ENCODE results near the gene WDR53.
"Not testable (repeated sequence)": the region's sequence is repeated elsewhere in the genome, so short reads cannot be mapped to it uniquely, and the experiment has no call there.

Gene WDR53

DNA sequence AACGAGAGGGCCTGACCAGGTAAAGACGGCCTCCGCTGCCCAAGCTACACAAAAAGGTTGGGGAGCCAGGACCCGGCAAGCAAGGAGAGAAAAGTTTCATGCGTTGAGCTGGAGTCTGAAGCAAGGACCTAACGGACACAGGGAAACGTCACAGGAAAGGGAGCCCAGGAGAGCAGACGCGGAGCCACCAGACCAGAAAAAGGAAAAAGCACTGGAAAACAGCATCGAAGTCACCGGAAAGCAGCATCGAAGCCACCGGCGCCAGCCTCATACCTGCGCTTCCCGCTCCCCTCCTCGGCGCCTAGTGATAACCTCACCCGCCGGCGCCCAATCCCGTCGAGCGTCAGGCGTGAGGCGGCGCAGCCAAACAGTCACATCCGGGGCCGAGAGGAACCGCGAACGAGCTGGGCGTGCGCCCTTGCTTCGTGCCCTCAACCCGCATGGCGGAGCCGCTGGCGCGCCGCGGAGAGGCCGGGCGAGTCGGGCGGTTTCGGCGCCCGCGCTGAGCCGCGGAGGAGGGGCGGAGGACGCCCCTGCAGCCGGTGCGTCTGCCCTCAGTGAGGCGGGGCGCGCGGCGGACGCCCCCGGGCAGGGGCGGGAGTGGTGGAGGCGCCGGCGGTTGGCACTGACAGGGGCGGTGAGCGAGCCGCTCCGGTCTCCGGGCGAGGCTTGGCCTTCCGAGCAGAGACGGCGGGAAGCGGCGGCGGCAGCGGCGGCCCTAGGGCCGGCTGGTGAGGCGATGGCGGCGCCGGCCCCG lies at the start of gene WDR53, which contains the start of gene FBXO45:
Gene WDR53, minus strand, starts transcription at position 309 of the 757 bp plus-strand sequence. CDS start 7,079 bp downstream, outside the sequence.
Gene FBXO45, plus strand, starts transcription at position 415 of the 757 bp plus-strand sequence. Its CDS starts 325 bp downstream, at position 740.
- peak; percentile 94 for DNase-seq

DNA sequence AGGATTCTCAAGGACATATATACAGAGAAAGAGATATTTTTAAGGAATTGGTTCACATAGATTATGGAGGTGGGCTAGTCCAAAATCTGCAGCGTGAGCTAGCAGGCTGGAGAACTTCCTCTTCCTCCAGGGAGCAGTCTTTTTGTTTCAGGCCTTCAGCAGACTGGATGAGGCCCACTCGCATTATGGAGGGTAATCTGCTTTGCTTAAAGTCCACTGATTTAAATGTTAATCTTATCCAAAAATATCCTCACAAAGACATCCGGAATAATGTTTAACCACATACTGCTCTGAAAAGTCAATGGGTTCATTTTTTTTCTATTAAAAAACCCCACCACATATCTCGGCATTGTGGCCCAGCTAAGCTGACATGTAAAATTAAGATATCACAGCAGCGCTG lies 48.9 kb upstream of the WDR53 start:
- no peak for DNase-seq

DNA sequence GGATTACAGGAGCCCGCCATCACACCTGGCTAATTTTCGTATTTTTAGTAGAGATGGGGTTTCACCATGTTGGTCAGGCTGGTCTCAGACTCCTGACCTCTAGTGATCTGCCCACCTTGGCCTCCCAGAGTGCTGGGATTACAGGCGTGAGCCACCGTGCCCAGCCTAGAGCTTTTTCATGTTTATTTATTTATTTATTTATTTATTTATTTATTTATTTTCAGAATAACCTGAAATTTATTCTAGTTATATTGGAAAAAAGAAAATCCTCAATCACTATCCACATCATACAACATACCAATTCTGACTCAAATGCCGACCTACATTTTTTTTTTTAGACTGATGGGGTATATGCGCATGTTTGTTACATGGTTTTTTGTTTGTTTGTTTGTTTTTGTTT lies 46.9 kb upstream of the WDR53 start:
- DNase-seq: not testable (repeated sequence)

DNA sequence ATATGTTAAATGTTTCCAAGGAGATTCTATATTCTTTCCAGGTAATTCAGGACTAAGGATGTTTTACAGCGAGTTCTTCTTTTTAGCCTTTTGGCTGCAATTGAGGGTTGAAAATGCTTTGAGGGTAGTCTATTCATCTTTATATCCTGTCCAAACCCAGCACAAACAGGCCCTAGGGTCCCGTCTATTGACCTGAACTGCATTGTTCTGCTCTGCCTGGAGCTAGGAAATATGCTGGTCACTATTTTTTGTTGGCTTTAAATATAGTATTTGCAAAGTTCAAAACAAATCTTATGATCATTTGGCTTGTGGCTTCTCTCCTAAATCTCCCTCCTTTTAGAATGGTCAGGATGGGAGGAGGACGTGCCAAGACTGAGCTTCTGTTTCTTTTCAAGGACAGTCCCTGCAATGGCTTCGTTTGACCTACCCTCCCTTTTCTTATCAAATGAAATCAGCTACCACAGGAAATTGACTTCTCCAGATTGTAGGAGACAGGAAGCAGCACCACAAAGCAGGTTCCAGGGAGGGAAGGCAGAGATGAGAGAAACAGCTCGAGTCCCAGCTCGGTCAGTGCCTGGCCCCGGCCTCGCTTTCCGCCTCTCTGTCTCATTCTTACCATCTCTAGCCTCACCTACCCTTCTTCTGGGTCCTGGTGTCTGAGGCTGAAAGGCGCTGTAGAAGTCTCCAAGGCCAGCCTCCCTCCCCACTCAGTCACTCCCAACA lies 43.6 kb upstream of the WDR53 start:
- DNase-seq: no peak

DNA sequence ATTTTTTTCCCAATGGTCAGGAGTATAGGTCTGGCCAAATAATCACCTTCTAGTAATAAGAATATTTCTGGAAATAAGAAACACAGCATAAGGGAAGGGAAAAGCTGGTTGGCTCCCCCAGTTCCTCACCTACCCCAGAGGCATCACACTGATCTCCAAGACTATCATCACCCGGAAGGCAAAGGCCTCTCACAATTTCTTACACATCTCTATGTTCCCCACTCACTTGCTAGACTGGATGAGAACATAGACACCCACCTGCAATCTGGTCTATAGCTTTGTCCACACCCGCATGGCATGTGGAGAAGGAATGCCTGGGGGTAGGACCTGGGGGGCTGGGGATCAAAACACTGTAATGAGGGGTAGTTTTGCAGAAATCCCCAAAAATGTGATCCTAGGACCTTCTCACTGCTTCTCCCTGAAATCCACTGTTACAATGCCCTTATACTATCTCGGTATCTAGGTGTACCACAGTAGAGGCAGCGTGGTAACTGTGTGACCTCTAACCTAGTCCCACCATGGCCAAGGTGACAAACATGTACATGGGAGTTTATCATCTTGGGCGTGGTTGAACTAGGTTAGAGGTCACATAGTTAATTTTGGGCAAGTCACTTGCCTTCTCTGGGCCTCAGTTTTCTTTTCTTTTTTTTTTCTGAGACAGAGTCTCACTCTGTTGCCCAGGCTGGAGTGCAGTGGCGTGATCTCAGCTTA lies 41.6 kb upstream of the WDR53 start:
- DNase-seq: no peak

DNA sequence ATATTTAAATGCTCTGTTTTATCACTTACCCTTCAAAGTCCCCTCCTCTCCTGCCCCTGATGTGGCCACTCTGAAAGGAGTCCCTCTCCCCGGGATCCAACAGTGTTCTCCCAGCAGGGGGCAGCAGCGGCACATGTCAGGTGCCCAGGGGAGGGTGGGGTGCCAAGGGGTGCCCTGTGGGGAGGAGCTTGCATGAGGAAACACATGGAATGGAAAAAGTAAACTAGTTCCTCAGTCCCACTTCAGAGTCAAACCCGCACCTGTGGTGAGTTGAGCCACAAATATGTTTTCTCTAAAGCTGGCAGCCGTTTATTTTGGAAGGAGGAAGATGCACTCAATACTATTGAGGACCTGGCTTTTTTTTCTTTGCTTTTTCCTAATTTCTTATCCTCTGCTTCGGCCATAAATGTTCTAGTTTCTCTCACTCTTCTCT lies 41.0 kb upstream of the WDR53 start:
- peak; percentile 91 for DNase-seq

DNA sequence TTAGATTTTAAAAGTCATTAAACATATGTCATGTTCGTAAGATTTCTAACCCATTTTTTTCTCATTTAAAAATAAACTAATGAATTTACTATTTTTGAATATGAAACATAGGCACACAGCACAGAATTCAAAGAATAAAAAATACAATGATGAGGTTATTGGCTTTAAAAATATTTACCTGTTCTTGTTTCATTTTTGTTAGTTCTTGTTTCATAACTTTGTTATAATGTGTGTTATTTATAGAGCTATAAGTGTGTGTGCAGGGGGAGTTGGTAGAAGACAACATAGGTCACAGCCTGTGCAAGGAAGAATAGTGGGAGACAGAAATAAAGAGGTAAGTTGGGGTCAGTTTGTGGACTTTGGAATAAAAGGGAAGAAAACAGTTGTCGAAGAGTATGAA lies 40.3 kb upstream of the WDR53 start:
- DNase-seq: no peak

DNA sequence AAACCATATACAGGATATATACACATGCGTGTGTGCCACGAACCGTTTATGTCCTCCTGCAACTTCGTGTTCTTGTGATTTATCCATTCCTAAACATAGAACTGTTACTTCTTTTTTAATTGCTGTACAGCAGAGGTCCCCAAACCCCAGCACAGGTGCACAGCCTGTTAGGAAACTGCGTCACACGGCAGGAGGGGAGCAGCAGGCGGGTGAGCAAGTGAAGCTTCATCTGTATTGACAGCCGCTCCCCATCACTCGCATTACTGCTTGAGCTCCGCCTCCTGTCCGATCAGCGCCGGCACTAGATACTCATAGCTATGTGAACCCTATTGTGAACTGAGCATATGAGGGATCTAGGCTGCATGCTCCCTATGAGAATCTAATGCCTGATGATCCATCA lies 36.2 kb upstream of the WDR53 start:
- DNase-seq: no peak

DNA sequence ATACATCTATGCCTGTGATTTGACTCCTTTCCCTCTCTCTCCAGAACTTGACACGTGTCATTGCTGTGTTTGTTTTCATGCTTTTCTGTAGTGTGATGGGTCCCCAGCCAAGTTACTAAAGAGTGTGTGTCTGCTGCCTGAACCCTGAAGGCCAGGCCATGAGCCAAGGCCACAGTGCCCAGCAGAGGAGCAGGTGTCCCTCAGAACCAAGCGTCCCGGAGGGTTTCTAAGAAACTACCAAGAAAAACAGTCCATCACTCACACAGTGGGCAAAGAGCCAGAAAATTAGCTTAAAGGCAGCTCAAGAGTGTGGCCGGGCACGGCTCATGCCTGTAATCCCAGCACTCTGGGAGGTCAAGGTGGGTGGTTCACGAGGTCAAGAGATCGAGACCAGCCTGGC lies 35.3 kb upstream of the WDR53 start:
- no peak for DNase-seq

DNA sequence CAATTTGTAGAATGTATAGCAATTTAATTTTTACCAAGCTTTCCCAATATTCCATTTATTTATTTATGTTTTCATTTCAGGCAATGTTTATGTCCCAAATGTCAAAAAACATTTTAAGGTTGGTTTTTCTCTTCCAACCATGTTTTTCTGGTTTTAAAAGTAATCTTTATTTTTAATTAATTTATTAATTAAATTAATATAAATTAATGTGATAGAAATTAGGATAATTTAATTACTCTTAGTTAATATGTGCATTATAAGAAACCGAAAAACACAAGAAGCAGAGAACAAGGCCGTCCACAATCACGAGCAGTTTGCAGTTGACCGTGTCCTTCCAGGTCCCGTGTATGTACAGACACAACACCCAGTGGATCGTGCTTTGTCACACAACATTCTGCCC lies 34.3 kb upstream of the WDR53 start:
- no peak for DNase-seq

DNA sequence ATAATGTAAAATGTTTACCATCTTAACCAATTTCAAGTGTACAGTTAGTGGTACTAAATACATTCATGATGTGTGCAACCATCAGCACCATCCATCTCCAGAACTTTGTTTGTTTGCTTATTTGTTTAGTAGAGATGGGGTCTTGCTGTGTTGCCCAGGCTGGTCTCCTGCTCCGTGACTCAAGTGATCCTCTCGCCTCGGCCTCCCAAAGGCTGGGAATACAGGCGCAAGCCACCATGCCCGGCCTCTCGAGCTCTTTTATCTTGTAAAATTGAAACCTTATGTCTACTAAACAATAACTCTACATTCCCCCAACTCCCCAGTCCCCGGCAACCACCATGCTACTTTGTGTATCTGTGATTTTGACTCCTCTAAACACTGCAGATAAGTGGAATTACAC lies 32.0 kb upstream of the WDR53 start:
- DNase-seq: no peak

DNA sequence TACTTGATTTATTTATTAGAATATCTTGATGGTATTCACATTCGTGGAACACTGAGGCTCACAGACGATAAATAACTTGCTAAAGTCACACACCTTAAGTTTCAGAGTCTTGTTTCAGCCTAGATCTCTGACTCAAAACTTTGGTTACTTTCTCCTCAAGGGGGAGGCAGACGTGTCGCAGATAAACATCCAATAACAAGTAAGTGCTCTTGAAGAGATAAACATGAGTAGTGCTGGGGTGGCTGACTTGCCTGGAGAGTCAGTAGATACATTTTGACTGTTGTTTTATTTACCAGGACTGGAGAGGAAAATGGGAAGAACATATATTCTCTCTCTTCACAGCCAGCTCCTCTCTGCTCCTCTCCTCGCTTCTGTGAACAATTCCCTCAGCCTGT lies 31.4 kb upstream of the WDR53 start:
- no peak for DNase-seq

DNA sequence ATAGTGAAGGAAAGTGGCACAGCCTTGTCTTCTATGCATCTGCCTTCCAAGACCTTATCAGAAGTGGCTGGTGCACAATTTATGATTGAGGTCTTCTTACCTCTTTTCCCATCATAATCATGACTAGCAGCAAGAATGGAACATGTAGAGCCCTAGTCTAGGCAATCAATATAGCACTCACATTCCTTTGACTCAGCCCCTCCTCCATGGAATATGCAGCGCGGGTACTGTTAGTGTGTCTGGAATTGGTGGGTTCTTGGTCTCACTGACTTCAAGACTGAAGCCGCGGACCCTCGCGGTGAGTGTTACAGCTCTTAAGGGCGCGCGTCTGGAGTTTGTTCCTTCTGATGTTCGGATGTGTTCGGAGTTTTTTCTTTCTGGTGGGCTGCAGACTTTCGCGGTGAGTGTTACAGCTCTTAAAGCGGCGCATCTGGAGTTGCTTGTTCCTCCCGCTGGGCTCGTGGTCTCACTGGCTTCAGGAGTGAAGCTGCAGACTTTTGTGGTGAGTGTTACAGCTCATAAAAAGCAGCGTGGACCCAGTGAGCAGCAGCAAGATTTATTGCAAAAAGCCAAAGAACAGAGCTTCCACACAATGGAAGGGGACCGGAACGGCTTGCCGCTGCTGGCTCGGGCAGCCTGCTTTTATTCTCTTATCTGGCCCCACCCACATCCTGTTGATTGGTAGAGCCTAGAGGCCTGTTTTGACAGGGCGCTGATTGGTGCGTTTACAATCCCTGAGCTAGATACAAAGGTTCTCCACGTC lies 29.8 kb upstream of the WDR53 start:
- DNase-seq: not testable (repeated sequence)

DNA sequence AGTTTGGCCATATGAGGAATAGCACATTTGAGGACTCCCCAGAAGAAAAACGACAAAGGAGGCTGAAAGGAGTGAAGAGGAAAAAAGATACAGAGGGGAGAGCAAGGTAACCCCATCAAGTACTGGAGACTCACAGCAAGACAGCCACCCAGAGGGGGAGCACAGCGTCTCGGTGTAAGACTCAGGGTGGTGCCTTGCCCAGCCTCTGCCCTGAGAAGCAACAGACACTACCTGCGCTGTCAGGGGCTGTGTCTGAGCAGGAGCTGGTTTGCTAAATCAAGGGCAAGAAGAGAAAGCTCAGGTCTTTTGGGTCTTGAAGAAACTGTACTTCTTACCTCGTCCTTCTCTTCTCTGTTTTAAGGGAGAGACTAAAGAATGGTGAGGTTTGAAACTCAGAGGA lies 28.0 kb upstream of the WDR53 start:
- no peak for DNase-seq

DNA sequence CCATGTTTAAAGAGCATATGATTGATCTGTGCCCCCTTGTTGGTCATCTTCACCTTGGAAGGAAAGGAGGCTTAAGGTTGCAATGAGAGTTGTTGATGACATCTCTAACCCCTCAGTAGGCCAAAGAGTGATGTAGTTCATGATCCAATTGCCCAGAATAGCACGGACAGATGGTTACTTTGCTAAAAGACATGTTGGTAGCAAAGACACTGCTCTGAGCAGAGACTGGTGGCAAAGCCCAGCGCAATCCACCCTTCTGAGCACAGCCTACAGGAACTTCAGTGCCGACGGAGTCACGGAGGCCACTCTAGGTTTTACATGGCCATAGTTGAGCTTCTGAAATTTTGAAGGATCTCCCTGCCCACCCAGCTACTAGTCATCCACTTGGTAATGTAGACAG lies 21.9 kb upstream of the WDR53 start:
- DNase-seq: no peak

DNA sequence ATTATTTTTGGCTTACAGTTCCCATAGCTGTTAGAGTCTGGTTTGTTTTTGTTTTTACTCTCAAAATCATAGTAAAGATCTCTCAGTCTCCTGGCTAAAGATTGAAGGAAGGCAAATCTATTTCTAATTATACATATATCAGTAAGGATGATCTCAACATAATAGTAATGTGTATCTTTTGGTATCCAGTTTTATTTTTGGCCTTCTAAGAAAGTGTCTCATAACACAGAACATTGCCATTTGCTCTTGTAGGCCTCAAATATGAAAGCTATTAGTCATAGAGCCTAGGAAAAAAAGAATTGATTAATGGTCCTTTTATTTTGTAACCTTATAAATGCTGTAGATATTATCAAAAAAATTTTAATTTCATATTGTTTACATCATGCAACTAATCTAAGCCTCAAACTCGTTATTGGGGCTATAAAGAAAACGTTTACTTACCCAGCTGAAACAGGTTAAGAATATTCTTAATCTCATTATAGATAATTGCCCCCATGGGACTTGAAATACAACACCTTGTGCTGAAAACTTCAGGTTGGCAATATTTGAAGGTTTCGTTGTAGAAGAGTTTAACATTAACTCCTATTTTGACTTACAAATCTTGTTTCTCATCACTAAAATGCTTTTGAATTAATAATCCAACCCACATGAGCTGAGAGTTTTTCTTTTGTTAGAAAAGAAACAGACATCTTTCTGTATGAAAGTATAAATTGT lies 16.8 kb upstream of the WDR53 start:
- DNase-seq: no peak

DNA sequence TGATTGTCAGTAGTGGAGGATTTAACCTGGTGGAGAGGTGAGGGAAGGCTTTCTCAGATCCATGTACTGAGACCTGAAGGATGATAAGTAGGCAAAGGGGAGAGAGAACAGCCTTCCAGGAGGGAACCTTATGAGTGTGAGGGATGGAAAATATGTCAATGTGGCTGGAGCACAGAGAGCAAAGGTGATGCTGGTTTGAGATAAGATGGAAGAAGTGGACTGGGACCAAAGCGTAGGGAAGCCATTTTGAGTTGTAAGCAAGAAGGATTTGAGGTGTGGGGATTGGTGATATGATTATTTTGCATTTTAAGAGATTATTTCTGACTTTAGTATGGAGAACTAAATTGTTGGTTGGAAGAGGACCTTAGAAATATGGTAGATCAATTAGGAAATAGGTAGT lies 4.0 kb upstream of the WDR53 start:
- no peak for DNase-seq

DNA sequence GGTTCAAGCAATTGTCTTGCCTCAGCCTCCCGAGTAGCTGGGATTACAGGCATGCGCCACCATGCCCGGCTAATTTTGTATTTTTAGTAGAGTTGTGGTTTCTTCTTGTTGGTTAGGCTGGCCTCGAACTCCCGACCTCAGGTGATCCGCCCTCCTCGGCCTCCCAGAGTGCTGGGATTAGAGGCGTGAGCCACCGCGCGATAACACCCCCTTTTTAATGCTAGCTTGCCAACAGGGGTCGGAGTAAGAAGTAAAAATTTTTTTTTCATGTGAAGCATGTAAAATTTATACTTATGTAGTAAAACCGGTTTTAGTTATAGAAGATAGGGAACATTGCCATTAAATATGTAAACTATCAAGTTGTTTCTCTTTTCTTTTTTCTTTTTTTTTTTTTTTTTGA lies 2.0 kb upstream of the WDR53 start:
- not testable (repeated sequence) for DNase-seq

DNA sequence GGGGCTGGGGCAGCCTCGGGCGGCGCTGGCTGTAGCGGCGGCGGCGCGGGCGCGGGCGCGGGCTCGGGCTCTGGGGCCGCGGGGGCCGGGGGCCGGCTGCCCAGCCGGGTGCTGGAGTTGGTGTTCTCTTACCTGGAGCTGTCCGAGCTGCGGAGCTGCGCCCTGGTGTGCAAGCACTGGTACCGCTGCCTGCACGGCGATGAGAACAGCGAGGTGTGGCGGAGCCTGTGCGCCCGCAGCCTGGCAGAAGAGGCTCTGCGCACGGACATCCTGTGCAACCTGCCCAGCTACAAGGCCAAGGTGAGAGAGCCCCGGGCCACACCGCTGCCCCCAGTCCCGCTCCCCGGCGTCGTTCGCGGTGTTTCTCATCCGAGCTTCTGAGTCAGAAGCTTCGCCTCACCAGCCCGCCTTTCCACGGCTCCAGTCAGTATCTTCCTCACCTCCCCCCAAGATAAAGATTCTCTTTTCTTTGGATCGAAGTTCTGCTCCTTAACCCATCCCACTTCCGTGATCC lies 706 bp upstream of the WDR53 start:
- peak; percentile 49 for DNase-seq

DNA sequence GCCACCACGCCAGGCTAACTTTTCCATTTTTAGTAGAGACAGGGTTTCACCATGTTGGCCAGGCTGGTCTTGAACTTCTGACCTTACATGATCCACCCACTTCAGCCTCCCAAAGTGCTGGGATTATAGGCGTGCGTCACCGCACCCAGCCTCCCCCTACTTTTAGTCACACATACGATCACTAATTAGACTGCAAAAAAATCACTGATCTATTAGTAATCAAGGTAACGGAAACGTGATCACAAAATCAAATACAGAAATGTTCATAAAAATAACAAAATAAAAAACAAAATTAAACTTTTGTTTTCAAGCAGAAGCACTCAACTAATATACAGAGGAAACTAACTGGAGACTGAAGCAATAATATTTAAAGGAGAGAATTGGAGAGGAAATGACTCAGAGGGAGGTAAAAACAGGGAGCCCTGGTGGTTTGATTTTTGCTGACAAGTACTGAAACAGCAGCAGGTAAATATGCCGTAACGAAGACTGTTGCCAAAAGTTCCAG lies 4.6 kb downstream of the WDR53 start:
- DNase-seq: no peak

DNA sequence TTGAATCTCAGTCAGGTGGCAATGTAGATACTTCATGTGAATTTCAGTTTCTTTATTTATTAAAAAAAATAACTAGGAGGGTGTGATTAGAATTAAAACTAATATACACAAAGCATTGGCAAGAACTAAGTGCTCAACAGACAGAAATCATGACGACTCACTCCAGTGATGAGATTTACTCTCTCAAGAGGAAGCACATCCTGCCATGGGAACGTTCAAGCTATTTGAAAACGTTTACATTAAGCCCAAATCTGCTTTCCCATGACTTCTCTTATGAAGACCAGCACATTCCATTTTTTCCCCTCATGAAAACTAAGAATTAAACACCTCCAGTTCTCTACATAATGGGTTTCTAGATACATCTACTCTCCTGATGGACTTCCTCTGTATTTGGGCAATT lies 8.5 kb downstream of the WDR53 start:
- DNase-seq: no peak

DNA sequence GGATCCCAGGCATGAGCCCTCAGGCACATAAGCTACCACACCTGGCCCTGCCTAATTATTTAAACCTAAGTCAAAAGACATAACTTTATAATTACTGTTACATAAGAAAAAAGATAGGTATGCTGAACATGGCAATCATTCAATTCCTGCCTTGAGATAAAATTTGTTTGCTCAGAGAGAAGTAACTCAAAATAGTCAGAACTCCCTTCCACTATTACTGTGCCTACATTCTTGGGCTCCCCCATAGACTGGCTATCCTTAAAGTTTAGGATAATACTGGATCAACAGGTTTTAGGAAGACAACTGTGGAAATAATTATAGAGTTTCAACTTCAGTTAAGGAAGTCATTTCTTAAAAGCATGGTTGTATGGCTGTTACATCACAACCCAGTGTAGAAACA lies 9.9 kb downstream of the WDR53 start:
- DNase-seq: no peak

Measured in stimulated activated naive CD4-positive, alpha-beta T cell treated with Interleukin-2 at 50 U/mL for 16 hours (primary cell).